SK-N-SH (cell line): ENCODE data around the gene MCCC2.

Experiments
- JUND ChIP-seq: IDR thresholded peaks from 2 replicates; pipeline ENCODE4 v1.4.0; 2012
- POLR2AphosphoS5 ChIP-seq: IDR thresholded peaks from 2 replicates; pipeline ENCODE4 v1.6.1; 2012; ENCODE audit warnings: low read depth, low read length
- RCOR1 ChIP-seq: fragments of 150-350 bp; IDR thresholded peaks from 2 replicates; pipeline ENCODE4 v1.6.1; 2017; ENCODE audit warnings: antibody characterized with exemption, low read length
- TCF12 ChIP-seq: IDR thresholded peaks from 2 replicates; pipeline ENCODE4 v1.4.0; 2012
- TF ChIP-seq, protein P1 (sequence below): fragments of 200-600 bp; sonication (generic); IDR thresholded peaks from 2 replicates; pipeline ENCODE4 v1.6.1; 2017; ENCODE audit warnings: antibody characterized with exemption, mild to moderate bottlenecking, moderate library complexity
- TF ChIP-seq, protein P2 (sequence below): fragments of 150-350 bp; IDR thresholded peaks from 2 replicates; pipeline ENCODE4 v1.6.1; 2017; ENCODE audit warnings: antibody characterized with exemption, low read length, low read depth, borderline replicate concordance
- TF ChIP-seq, protein P3 (sequence below): IDR thresholded peaks from 2 replicates; pipeline ENCODE4 v1.6.1; 2012; ENCODE audit warnings: mild to moderate bottlenecking, low read depth, low read length, moderate library complexity

DNA sequence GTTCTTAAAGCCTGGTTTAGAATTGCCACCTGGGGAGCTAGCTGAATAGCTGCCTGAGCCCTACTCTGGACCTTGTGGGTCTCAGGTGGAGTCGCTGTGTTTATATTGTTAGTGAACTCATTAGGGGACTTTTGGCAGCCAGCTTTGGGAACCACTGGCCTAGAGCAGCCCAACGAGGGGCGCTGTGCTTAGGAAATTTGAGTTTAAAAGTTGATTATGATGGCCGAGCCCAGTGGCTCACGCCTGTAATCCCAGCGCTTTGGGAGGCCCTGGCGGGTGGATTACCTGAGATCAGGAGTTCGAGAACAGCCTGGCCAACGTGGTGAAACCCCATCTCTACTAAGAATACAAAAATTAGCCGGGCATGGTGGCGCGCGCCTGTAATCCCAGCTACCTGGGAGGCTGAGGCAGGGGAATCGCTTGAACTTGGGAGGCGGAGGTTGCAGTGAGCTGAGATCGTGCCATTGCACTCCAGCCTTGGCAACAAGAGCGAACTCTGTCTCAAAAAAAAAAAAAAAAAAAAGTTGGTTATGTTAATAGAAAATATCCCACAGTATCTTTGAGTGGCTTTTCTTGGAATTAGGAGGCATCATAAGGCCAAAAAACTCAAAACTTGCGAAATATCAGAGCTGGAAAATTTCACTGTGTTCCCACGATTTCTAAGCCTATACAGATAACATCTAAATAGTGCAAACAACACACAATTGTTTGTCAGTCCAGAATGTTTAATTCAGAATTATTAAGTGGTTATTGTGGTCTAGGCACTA, 809 bp downstream of the MCCC2 start:
- no peak for TF ChIP-seq TCF12
- TF ChIP-seq, protein P1, sequence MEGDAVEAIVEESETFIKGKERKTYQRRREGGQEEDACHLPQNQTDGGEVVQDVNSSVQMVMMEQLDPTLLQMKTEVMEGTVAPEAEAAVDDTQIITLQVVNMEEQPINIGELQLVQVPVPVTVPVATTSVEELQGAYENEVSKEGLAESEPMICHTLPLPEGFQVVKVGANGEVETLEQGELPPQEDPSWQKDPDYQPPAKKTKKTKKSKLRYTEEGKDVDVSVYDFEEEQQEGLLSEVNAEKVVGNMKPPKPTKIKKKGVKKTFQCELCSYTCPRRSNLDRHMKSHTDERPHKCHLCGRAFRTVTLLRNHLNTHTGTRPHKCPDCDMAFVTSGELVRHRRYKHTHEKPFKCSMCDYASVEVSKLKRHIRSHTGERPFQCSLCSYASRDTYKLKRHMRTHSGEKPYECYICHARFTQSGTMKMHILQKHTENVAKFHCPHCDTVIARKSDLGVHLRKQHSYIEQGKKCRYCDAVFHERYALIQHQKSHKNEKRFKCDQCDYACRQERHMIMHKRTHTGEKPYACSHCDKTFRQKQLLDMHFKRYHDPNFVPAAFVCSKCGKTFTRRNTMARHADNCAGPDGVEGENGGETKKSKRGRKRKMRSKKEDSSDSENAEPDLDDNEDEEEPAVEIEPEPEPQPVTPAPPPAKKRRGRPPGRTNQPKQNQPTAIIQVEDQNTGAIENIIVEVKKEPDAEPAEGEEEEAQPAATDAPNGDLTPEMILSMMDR, result peak; percentile 16; the same call in 1 of the 2 replicates
- TF ChIP-seq JUND, result no peak
- TF ChIP-seq RCOR1, result no peak
- TF ChIP-seq, protein P2, sequence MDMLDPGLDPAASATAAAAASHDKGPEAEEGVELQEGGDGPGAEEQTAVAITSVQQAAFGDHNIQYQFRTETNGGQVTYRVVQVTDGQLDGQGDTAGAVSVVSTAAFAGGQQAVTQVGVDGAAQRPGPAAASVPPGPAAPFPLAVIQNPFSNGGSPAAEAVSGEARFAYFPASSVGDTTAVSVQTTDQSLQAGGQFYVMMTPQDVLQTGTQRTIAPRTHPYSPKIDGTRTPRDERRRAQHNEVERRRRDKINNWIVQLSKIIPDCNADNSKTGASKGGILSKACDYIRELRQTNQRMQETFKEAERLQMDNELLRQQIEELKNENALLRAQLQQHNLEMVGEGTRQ, result no peak
- TF ChIP-seq POLR2AphosphoS5, result no peak
- TF ChIP-seq, protein P3, sequence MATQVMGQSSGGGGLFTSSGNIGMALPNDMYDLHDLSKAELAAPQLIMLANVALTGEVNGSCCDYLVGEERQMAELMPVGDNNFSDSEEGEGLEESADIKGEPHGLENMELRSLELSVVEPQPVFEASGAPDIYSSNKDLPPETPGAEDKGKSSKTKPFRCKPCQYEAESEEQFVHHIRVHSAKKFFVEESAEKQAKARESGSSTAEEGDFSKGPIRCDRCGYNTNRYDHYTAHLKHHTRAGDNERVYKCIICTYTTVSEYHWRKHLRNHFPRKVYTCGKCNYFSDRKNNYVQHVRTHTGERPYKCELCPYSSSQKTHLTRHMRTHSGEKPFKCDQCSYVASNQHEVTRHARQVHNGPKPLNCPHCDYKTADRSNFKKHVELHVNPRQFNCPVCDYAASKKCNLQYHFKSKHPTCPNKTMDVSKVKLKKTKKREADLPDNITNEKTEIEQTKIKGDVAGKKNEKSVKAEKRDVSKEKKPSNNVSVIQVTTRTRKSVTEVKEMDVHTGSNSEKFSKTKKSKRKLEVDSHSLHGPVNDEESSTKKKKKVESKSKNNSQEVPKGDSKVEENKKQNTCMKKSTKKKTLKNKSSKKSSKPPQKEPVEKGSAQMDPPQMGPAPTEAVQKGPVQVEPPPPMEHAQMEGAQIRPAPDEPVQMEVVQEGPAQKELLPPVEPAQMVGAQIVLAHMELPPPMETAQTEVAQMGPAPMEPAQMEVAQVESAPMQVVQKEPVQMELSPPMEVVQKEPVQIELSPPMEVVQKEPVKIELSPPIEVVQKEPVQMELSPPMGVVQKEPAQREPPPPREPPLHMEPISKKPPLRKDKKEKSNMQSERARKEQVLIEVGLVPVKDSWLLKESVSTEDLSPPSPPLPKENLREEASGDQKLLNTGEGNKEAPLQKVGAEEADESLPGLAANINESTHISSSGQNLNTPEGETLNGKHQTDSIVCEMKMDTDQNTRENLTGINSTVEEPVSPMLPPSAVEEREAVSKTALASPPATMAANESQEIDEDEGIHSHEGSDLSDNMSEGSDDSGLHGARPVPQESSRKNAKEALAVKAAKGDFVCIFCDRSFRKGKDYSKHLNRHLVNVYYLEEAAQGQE, result no peak
